Activated B cell treated with CpG ODN at 0.5 μM for 24 hours (primary cell): ENCODE measurements around the gene PPM1D. TPM values are rescaled to one million over a fixed set of nuclear protein-coding genes. Genes with fewer than 3 reads are reported as not detected.
"Not testable (repeated sequence)": the region's sequence is repeated elsewhere in the genome, so short reads cannot be mapped to it uniquely, and the experiment has no call there.

Source experiments
- ATAC-seq: fragments of 200-7000 bp; cut with Tn5 transposase; one replicate; pipeline ENCODE4 v1.10.0; 2021; ENCODE audit warnings: low read depth, mild to moderate bottlenecking, moderate library complexity
- CTCF ChIA-PET: fragments of 350-600 bp; sonication (Branson Sonifier 250); formaldehyde crosslinking; loops from one replicate; lab custom pipeline; 2021; ENCODE audit warnings: antibody characterized with exemption; lab: Charles Lee
- POLR2A ChIA-PET: fragments of 350-600 bp; sonication (Branson Sonifier 250); formaldehyde crosslinking; loops from one replicate; lab custom pipeline; 2021; ENCODE audit warnings: antibody characterized with exemption; lab: Charles Lee
- DNase-seq: peaks from one replicate; pipeline ENCODE4 v3.0.0; 2022
- H3K27ac Mint-ChIP-seq: one replicate; pipeline ENCODE4 v1.8.0; 2020; ENCODE audit warnings: mixed read lengths
- H3K27me3 Mint-ChIP-seq: one replicate; pipeline ENCODE4 v1.8.0; 2021; ENCODE audit warnings: mixed read lengths
- H3K36me3 Mint-ChIP-seq: one replicate; pipeline ENCODE4 v1.8.0; 2021; ENCODE audit warnings: low read depth, mixed read lengths
- H3K4me1 Mint-ChIP-seq: one replicate; pipeline ENCODE4 v1.8.0; 2021; ENCODE audit warnings: mixed read lengths
- H3K4me3 Mint-ChIP-seq: one replicate; pipeline ENCODE4 v1.8.0; 2020; ENCODE audit warnings: mild to moderate bottlenecking, mixed read lengths
- H3K9me3 Mint-ChIP-seq: one replicate; pipeline ENCODE4 v1.8.0; 2020; ENCODE audit warnings: mixed read lengths
- intact Hi-C: fragments of 100-400 bp; cut with micrococcal nuclease; formaldehyde crosslinking; loops from one replicate; pipeline ENCODE4 v1.15.1; 2024
- total RNA-seq: library from RNA; stranded (reverse); gene quantifications from 2 replicates; pipeline ENCODE4 v1.2.3, GENCODE V29; 2022
- TF ChIP-seq, protein P1 (sequence below): fragments of 200-600 bp; IDR thresholded peaks from one replicate; pipeline ENCODE4 v1.8.0; 2022; ENCODE audit warnings: antibody characterized with exemption, mild to moderate bottlenecking

PPM1D gene
- total RNA-seq, 1 donor from 2014 or later, result 13.3 TPM

DNA sequence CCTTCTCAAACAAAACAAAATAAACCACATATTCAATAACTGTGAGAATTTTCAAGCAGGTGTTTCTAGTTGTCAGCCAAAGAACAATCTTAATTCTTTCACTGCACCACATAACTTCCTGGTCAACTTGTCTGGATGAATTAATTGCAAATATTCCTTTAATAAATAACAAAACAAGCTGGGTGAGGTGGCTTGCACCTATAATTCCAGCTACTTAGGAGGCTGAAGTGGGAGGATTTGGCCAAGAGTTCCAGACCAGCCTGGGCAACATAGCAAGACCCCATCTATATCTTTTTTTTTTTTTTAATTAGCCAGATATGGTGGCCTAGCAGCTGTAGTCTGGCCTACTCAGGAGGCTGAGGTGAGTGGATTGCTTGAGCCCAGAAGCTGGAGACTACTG, 17.0 kb upstream of the PPM1D start:
- Mint-ChIP-seq H3K27ac (no peak overlapping the region), H3K4me1 (no peaks in the 10 kb centered on the region), H3K36me3 (no peaks in the 10 kb centered on the region), H3K9me3 (no peaks in the 10 kb centered on the region), H3K4me3 (no peak overlapping the region), H3K27me3 (peaks cover 3% of the 10 kb centered on the region)
- POLR2A ChIA-PET, result no interaction called here
- DNase-seq (no peak), ATAC-seq (no peak)
- CTCF ChIA-PET, result interaction anchor here (0.9 kb wide), 1 partner anchor 13 kb away, joined by 4 read pairs; no protein-coding TSS in a partner anchor
- TF ChIP-seq, protein P1, sequence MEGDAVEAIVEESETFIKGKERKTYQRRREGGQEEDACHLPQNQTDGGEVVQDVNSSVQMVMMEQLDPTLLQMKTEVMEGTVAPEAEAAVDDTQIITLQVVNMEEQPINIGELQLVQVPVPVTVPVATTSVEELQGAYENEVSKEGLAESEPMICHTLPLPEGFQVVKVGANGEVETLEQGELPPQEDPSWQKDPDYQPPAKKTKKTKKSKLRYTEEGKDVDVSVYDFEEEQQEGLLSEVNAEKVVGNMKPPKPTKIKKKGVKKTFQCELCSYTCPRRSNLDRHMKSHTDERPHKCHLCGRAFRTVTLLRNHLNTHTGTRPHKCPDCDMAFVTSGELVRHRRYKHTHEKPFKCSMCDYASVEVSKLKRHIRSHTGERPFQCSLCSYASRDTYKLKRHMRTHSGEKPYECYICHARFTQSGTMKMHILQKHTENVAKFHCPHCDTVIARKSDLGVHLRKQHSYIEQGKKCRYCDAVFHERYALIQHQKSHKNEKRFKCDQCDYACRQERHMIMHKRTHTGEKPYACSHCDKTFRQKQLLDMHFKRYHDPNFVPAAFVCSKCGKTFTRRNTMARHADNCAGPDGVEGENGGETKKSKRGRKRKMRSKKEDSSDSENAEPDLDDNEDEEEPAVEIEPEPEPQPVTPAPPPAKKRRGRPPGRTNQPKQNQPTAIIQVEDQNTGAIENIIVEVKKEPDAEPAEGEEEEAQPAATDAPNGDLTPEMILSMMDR, result no peak
- intact Hi-C loops, result no loop called here

DNA sequence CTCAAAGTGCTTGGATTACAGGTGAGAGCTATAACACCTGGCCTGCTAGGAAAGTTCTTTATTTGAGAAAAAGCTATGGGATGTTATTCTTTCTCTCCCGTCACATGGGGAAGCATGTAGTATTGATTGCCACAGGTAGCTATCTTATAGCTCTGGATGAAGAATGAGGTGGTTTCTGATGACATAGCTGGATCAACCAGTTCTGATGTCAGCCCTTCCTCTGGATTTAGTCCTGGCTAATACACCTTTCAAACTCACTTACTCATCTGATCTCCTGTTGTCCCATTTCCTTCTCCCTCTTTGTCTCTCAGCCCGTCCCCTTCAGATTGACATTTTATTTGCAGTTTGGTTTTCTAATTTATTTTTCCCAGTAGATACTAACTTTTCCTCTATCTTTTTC, 14.1 kb upstream of the PPM1D start:
- intact Hi-C loops, result no loop called here
- CTCF ChIA-PET, result interaction anchor here (0.6 kb wide), 1 partner anchor 73 kb away, joined by 3 read pairs; no protein-coding TSS in a partner anchor

DNA sequence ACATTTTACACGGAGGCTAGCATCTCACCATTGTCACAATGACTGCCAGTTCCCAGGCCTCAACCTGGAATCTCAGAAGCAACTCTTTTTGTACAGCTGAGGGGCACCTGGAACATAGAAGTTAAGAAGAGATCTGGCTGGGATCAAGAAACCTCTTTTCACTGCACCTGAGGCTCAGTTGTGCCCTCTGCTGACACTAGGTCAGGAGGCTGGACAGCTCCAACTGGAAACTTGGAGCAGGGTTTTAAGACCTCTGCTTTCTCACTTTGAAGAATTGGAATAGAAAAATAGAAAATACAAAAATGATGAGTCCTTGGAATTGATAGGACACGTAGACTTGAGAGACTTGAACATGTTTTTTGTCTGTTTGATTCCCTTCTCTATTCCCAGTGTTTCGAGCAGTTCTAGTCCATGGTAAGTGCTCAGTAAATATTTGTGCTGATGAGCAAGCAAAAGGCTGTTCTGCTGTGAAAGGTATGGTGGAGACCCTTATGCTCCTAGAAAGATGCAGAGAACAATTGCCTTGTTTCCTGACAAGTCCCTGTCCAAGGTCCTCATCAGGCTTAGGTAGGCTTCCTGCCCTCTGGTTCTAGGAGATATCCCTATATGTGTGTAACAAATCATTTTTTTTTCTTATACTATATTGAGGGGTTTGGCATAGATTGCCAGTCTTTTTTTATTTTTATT, 13.6 kb upstream of the PPM1D start:
- no peak overlapping the region for H3K27ac Mint-ChIP-seq
- intact Hi-C loops, result no loop called here
- no peak for DNase-seq
- no peak for ATAC-seq
- H3K4me1 Mint-ChIP-seq, result no peaks in the 10 kb centered on the region
- TF ChIP-seq, protein P1, result no peak
- no peaks in the 10 kb centered on the region for H3K9me3 Mint-ChIP-seq
- no peak overlapping the region for H3K4me3 Mint-ChIP-seq
- ChIA-PET POLR2A (no interaction called here), CTCF (interaction anchor here (0.6 kb wide), 1 partner anchor 72 kb away, joined by 3 read pairs; no protein-coding TSS in a partner anchor)
- no peaks in the 10 kb centered on the region for H3K36me3 Mint-ChIP-seq
- peaks cover 3% of the 10 kb centered on the region for H3K27me3 Mint-ChIP-seq

More for the DNA sequence above, 14.1 kb upstream of the PPM1D start:
- TF ChIP-seq, protein P1, result no peak
- ATAC-seq, result no peak
- Mint-ChIP-seq H3K27me3 (peaks cover 3% of the 10 kb centered on the region), H3K4me1 (no peaks in the 10 kb centered on the region), H3K27ac (no peak overlapping the region), H3K36me3 (no peaks in the 10 kb centered on the region), H3K4me3 (no peak overlapping the region), H3K9me3 (no peaks in the 10 kb centered on the region)
- POLR2A ChIA-PET, result no interaction called here
- no peak for DNase-seq

DNA sequence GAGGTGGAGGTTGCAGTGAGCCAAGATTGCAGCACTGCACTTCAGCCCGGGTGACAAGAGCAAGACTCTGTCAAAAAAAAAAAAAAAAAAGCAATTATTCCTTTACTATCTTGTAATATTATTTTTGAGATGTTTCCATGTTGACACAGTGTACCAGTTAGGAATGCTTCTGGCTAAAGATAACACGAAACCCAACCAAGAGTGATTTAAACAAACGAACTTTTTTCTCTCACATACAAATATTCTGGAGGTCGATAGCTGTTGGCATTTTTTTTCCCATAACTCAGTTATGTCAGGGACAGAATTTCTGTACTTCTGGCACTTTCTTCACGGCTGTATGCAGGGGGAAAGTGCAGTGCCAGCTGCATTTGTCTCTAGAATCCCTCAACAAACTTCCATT, 9.9 kb upstream of the PPM1D start:
- intact Hi-C loops, result no loop called here
- Mint-ChIP-seq H3K9me3 (no peaks in the 10 kb centered on the region), H3K27me3 (no peaks in the 10 kb centered on the region), H3K36me3 (no peaks in the 10 kb centered on the region), H3K4me1 (no peaks in the 10 kb centered on the region), H3K4me3 (no peak overlapping the region), H3K27ac (no peak overlapping the region)
- TF ChIP-seq, protein P1, result no peak
- ATAC-seq (no peak), DNase-seq (no peak)
- CTCF ChIA-PET, result no interaction called here
- POLR2A ChIA-PET, result interaction anchor here (0.5 kb wide), 1 partner anchor 752 kb away, joined by 3 read pairs; no protein-coding TSS in a partner anchor

DNA sequence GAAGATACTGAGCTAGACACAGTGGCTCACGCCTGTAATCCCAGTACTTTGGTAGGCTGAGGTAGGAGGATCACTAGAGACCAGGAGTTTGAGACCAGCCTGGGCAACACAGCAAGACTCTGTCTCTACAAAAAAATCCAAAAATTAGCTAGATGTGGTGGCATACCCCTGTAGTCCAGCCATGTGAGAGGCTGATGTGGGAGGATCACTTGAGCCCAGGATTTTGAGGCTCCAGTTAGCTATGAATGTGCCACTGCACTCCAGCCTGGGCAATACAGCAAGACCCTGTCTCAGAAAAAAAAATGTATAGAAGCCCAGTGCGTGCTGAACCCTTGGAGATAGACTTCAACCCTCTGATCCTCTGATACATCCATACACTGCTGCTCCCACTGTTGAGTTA, 7.2 kb upstream of the PPM1D start:
- no peaks in the 10 kb centered on the region for H3K27me3 Mint-ChIP-seq
- POLR2A ChIA-PET, result no interaction called here

DNA sequence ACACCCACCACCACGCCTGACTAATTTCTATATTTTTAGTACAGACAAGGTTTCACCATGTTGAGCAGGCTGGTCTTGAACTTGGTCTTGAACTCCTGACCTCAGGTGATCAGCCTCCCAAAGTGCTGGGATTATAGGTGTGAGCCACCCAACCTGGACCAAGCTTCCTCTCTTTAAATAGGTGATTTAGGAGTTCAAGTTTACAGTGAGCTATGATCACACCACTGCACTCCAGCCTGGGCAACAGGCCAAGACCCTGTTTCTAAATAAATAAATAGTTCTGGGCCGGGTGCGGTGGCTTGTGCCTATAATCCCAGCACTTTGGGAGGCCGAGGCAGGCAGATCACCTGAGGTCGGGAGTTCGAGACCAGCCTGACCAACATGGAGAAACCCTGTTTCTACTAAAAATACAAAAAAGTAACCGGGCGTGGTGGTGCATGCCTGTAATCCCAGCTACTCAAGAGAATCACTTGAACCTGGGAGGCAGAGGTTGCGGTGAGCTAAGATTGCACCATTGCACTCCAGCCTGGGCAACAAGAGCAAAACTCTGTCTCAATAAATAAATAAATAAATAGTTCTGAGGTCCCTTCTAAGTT, 6.5 kb upstream of the PPM1D start:
- H3K9me3 Mint-ChIP-seq, CTCF ChIA-PET, H3K27ac Mint-ChIP-seq, H3K4me1 Mint-ChIP-seq, DNase-seq, H3K4me3 Mint-ChIP-seq, H3K36me3 Mint-ChIP-seq, H3K27me3 Mint-ChIP-seq, POLR2A ChIA-PET, ATAC-seq, intact Hi-C loops: not testable (repeated sequence)

More for the DNA sequence above, 7.2 kb upstream of the PPM1D start:
- CTCF ChIA-PET, result no interaction called here
- H3K9me3 Mint-ChIP-seq, result no peaks in the 10 kb centered on the region
- no peaks in the 10 kb centered on the region for H3K4me1 Mint-ChIP-seq
- TF ChIP-seq, protein P1, result no peak
- H3K36me3 Mint-ChIP-seq, result no peaks in the 10 kb centered on the region
- intact Hi-C loops, result no loop called here
- H3K27ac Mint-ChIP-seq, result no peak overlapping the region
- H3K4me3 Mint-ChIP-seq, result no peak overlapping the region
- no peak for DNase-seq
- ATAC-seq, result no peak

DNA sequence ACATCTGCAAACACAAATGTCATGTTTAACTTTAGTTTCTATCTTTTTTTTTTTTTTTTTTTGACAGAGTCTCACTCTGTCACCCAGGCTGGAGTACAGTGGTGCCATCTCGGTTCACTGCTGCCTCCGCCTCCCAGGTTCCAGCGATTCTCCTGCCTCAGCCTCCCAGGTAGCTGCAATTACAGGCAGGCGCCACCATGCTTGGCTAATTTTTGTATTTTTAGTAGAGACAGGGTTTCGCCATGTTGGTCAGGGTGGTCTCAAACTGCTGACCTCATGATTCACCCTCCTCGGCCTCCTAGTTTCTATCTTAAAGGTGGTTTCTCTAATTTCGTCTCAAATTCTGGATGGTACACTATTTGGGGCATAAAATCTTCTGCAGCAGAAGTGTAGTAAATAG, 5.8 kb upstream of the PPM1D start:
- H3K9me3 Mint-ChIP-seq, H3K27ac Mint-ChIP-seq, CTCF ChIA-PET, ATAC-seq, intact Hi-C loops, H3K4me3 Mint-ChIP-seq, DNase-seq, H3K36me3 Mint-ChIP-seq, H3K4me1 Mint-ChIP-seq, POLR2A ChIA-PET, H3K27me3 Mint-ChIP-seq: not testable (repeated sequence)
